ENCODE measurements around the gene GPSM1.

Gene GPSM1

GRCh38 chr9:136327304-136327974, at the start of gene GPSM1:
Gene GPSM1, plus strand, starts transcription at chr9:136327539. Its CDS starts 157 bp downstream, at chr9:136327696.
- DNase-seq (ENCODE audit: low read depth) = peak; percentile 75

GRCh38 chr9:136277746-136278145, 49.6 kb upstream of the GPSM1 start:
- no peak for DNase-seq (ENCODE audit: low read depth)

- no peak for DNase-seq (ENCODE audit: low read depth)
Measured at GRCh38 chr9:136278221-136278620, 49.1 kb upstream of the GPSM1 start.

- no peak for DNase-seq (ENCODE audit: low read depth)
Measured at GRCh38 chr9:136278894-136279293, 48.4 kb upstream of the GPSM1 start.

- DNase-seq (ENCODE audit: low read depth) = no peak
Measured at GRCh38 chr9:136279471-136279870, 47.9 kb upstream of the GPSM1 start.

- no peak for DNase-seq (ENCODE audit: low read depth)
Measured at GRCh38 chr9:136280535-136281315, 46.6 kb upstream of the GPSM1 start.

GRCh38 chr9:136281421-136282271, 45.7 kb upstream of the GPSM1 start:
- DNase-seq (ENCODE audit: low read depth) = no peak

GRCh38 chr9:136282272-136282861, 45.0 kb upstream of the GPSM1 start:
- no peak for DNase-seq (ENCODE audit: low read depth)

- DNase-seq (ENCODE audit: low read depth) = peak; percentile 64
Measured at GRCh38 chr9:136283291-136284235, 43.8 kb upstream of the GPSM1 start.

- DNase-seq (ENCODE audit: low read depth) = no peak
Measured at GRCh38 chr9:136284311-136284710, 43.0 kb upstream of the GPSM1 start.

DNA sequence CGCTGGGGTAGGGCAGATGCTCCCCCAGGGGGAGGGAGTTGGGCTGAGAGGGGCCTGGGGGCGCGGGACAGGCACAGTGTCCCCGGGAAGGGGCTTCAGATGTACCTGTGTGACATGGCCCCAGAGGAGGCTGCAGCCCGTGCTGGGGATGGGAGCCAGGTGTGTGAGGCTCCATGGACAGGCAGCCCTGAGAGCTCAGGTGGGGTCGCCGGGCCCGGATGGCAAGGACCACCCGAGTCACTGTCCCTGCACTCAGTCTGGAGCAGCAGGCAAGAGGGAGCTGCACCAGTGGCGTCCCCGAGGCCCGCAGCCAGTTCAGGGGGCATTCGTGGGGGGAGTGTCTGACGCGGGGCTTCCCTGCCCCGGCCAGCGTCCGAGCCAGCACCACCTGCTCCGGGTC, 42.4 kb upstream of the GPSM1 start:
- no peak for DNase-seq (ENCODE audit: low read depth)

GRCh38 chr9:136285501-136286358, 41.6 kb upstream of the GPSM1 start:
- no peak for DNase-seq (ENCODE audit: low read depth)

DNA sequence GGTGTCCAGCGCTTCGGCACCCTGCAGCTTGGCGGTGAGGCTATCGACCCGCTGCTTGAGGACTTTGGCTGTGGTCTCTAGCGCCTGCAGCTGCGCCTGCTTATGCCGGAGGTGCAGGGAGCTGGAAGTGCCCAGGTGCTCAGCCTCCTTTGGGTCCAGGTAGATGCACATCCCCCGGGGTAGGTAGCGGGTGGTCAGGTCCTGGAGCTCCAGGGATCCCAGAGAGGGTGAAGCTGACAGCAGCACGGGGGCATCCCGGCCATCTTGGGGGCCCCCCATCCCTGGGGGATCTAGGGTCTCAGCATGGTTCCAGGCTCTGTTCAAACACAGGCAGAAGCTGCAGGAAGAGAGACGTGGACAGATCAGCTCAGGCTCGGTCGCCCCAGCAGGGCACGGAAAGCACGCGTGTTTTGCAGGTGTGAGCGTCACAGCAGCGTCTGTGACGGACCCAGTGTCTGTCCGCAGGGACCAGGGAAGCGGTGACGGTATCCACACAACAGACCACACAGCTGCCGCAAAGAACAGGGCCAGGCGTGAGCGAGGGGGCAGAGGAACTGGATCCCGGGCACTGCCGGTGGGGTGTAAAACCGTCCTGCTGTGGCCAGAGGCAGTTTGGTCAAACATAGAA, 40.9 kb upstream of the GPSM1 start:
- DNase-seq (ENCODE audit: low read depth) = no peak

DNA sequence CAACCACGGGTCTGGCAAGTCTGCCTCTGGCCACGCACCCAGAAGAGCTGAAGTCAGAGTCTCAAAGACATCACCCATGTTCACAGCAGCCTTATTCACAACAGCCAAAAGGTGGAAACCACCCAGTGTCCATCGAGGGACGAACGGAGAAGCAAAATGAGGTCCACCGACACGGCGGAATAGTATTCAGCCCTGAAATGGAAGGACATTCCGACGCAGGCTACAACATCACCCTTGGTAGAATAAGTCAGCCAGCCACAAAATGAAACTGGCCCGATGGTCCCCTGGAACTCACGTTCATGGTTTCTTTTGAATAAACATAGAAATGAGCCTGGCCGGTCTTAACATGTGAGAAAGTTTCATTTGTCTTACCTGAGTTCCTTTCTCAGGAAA, 40.4 kb upstream of the GPSM1 start:
- no peak for DNase-seq (ENCODE audit: low read depth)

DNA sequence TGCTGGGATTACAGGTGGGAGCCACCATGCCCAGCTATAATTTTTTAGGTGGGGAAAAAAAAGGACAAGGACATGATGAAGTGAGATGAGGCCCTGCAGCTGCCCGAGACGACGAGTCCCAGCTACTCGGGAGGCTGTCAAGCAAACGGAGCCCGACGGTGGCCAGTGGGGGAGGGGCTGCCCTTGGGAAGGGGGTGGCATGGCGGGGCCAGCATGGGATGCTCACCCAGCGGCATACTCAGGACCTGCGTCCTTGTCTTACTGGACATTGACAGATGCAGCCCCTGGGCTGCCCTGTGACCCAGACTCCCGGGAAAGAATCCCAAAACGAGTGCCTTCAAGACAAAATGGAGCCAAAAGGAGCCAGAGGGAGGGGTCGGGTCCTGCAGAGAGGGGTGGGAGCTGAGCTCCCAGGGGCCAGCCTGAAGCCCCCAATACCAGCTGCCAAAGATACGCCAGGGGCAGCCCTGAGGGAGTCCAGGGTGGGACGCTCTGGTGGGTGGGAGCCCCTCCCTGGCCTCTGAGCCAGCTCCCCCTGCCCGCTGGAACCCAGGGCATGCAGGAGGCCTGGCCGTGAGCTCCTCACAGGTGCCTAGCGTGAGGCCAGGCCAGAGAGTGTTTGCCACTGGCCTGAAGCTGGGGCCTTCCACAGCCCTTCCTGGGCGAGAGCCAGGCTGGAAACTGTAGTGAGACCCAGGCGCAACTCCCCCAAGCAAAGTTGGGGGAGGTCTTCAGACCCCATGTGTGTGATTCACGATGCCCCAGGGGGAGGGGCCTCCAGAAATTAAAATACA, 39.2 kb upstream of the GPSM1 start:
- no peak for DNase-seq (ENCODE audit: low read depth)

DNA sequence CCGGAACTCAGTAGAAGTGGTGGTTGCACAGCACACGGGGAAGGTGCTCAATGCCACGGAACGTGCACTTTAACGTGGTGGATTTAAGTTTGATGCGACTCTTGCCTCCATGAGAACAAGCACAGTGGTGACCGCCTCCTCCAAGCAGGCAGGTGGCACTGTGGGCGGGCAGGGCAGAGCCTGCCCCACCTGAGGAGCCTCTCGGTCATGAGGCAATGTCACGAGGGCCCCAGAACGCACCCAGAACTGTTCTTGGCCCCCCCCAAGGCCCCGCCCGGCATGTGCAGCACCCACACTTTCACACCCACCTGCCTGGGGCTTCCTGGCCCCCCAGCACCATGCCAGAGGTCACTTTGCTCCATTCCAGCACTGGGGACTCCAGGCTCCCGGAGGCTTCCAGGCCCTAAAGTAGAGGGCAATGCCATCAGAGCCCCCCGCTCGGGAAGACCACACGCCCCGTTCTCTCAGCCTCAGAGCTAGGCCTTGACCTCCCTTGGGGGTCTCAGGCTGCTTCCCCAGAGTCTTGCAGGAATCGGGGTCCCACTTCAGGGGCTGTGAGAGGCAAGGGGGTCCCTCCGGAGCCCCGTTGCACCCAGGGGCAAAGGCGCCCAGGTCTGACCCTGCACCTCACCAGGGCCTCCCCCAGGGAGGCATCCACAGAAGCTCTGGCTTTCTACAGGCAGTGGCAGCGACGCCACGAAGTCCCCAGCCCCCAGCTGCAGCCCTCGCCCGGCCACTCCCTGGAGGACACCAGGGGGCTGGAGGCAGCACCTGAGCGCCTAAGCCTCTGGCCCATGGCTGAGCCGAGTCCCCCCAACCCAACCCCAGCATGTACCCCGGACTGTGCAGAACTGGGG, 37.5 kb upstream of the GPSM1 start:
- DNase-seq (ENCODE audit: low read depth) = no peak

GRCh38 chr9:136290508-136291000, 36.8 kb upstream of the GPSM1 start:
- DNase-seq (ENCODE audit: low read depth) = no peak
